Calu3 (cell line): ENCODE data around the gene FES. TPM values are rescaled to one million over a fixed set of nuclear protein-coding genes. Genes with fewer than 3 reads are reported as not detected.
A peak's percentile ranks its signal among the peaks of the same experiment; 100 is the strongest.

Source experiments
- BruUV-seq: library from RNA; stranded (reverse); fragments of 400-500 nt; replicated peaks from 2 replicates; lab custom pipeline; 2021; lab: Mats Ljungman, UMichigan
- CTCF ChIA-PET: fragments of 300-600 bp; sonication (Branson Sonifier 250); formaldehyde crosslinking; loops from one replicate; lab custom pipeline; 2022; ENCODE audit warnings: antibody characterized with exemption; lab: Charles Lee
- DNase-seq: peaks from one replicate; pipeline ENCODE4 v3.0.0; 2022
- H3K27ac Mint-ChIP-seq: one replicate; pipeline ENCODE4 v1.8.0; 2022; ENCODE audit warnings: mixed read lengths; ENCODE audit not compliant: unreplicated experiment
- H3K27me3 Mint-ChIP-seq: one replicate; pipeline ENCODE4 v1.8.0; 2022; ENCODE audit warnings: mixed read lengths; ENCODE audit not compliant: unreplicated experiment
- H3K36me3 Mint-ChIP-seq: one replicate; pipeline ENCODE4 v1.8.0; 2022; ENCODE audit warnings: mild to moderate bottlenecking, moderate library complexity, mixed read lengths; ENCODE audit not compliant: insufficient read depth, unreplicated experiment
- H3K4me1 Mint-ChIP-seq: one replicate; pipeline ENCODE4 v1.8.0; 2022; ENCODE audit warnings: mild to moderate bottlenecking, low read depth, mixed read lengths; ENCODE audit not compliant: unreplicated experiment
- H3K4me3 Mint-ChIP-seq: one replicate; pipeline ENCODE4 v1.8.0; 2022; ENCODE audit warnings: mild to moderate bottlenecking, low read depth, moderate library complexity, mixed read lengths; ENCODE audit not compliant: unreplicated experiment
- H3K9me3 Mint-ChIP-seq: one replicate; pipeline ENCODE4 v1.8.0; 2022; ENCODE audit warnings: low read depth, mixed read lengths; ENCODE audit not compliant: unreplicated experiment
- CTCF ChIP-seq: fragments of 200-600 bp; IDR thresholded peaks from one replicate; pipeline ENCODE4 v1.8.0; 2022; ENCODE audit warnings: antibody characterized with exemption; ENCODE audit not compliant: unreplicated experiment
- intact Hi-C: fragments of 100-400 bp; cut with micrococcal nuclease; formaldehyde crosslinking; loops from one replicate; pipeline ENCODE4 v1.10.0; 2022; ENCODE audit not compliant: unreplicated experiment
- total RNA-seq: library from RNA; stranded (reverse); gene quantifications from 2 replicates; pipeline ENCODE4 v1.2.3, GENCODE V29; 2022

FES gene
- total RNA-seq, 1 experiment from 2014 or later = 1.7 TPM

GRCh38 chr15:90881181-90881977 lies 2.9 kb upstream of the FES start:
- no peak for TF ChIP-seq CTCF
- Mint-ChIP-seq H3K4me1 (no peaks in the 10 kb centered on the region), H3K9me3 (no peaks in the 10 kb centered on the region), H3K27me3 (no peaks in the 10 kb centered on the region), H3K27ac (no peak overlapping the region), H3K36me3 (peaks cover 33% of the 10 kb centered on the region), H3K4me3 (no peak overlapping the region)
- CTCF ChIA-PET = interaction anchor here (0.6 to 0.7 kb wide), 3 partner anchors 8 to 472 kb away, joined by 3 read pairs; no protein-coding TSS in a partner anchor
- intact Hi-C loops = loop anchor here (10.0 kb wide), 1 partner anchor 107 kb away; no protein-coding TSS in a partner anchor
- BruUV-seq = no TSS peak
- DNase-seq = no peak

DNA sequence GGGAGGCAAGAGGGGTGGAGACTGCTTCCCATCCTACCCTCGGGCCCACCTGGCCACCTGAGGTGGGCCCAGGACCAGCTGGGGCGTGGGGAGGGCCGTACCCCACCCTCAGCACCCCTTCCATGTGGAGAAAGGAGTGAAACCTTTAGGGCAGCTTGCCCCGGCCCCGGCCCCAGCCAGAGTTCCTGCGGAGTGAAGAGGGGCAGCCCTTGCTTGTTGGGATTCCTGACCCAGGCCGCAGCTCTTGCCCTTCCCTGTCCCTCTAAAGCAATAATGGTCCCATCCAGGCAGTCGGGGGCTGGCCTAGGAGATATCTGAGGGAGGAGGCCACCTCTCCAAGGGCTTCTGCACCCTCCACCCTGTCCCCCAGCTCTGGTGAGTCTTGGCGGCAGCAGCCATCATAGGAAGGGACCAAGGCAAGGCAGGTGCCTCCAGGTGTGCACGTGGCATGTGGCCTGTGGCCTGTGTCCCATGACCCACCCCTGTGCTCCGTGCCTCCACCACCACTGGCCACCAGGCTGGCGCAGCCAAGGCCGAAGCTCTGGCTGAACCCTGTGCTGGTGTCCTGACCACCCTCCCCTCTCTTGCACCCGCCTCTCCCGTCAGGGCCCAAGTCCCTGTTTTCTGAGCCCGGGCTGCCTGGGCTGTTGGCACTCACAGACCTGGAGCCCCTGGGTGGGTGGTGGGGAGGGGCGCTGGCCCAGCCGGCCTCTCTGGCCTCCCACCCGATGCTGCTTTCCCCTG lies 2.2 kb upstream of the FES start:
- TF ChIP-seq CTCF = no peak
- intact Hi-C loops = loop anchor here (10.0 kb wide), 1 partner anchor 107 kb away; no protein-coding TSS in a partner anchor
- H3K4me3 Mint-ChIP-seq = no peak overlapping the region
- H3K36me3 Mint-ChIP-seq = peaks cover 26% of the 10 kb centered on the region
- no peak for DNase-seq
- no peaks in the 10 kb centered on the region for H3K4me1 Mint-ChIP-seq
- peaks cover 3% of the 10 kb centered on the region for H3K27me3 Mint-ChIP-seq
- H3K9me3 Mint-ChIP-seq = no peaks in the 10 kb centered on the region
- CTCF ChIA-PET = interaction anchor here (0.6 to 1.2 kb wide), 4 partner anchors 8 to 471 kb away, joined by 3 read pairs; no protein-coding TSS in a partner anchor
- BruUV-seq = no TSS peak
- no peak overlapping the region for H3K27ac Mint-ChIP-seq

DNA sequence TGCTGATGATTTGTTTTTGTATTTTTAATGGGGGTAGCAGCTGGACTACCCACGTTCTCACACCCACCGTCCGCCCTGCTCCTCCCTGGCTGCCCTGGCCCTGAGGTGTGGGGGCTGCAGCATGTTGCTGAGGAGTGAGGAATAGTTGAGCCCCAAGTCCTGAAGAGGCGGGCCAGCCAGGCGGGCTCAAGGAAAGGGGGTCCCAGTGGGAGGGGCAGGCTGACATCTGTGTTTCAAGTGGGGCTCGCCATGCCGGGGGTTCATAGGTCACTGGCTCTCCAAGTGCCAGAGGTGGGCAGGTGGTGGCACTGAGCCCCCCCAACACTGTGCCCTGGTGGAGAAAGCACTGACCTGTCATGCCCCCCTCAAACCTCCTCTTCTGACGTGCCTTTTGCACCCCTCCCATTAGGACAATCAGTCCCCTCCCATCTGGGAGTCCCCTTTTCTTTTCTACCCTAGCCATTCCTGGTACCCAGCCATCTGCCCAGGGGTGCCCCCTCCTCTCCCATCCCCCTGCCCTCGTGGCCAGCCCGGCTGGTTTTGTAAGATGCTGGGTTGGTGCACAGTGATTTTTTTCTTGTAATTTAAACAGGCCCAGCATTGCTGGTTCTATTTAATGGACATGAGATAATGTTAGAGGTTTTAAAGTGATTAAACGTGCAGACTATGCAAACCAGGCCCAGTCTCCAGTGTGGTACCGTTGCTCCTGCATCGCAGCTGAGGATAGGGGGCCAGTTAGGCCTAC lies 1.4 kb upstream of the FES start:
- no peak for DNase-seq
- Mint-ChIP-seq H3K4me1 (no peaks in the 10 kb centered on the region), H3K4me3 (no peak overlapping the region), H3K27ac (no peak overlapping the region), H3K9me3 (no peaks in the 10 kb centered on the region), H3K27me3 (peaks cover 11% of the 10 kb centered on the region), H3K36me3 (peaks cover 20% of the 10 kb centered on the region)
- TF ChIP-seq CTCF = no peak
- CTCF ChIA-PET = interaction anchor here (1.2 kb wide), 1 partner anchor 9 kb away, joined by 3 read pairs; no protein-coding TSS in a partner anchor
- intact Hi-C loops = loop anchor here (10.0 kb wide), 1 partner anchor 108 kb away; no protein-coding TSS in a partner anchor
- TSS peak; percentile 64 for BruUV-seq

DNA sequence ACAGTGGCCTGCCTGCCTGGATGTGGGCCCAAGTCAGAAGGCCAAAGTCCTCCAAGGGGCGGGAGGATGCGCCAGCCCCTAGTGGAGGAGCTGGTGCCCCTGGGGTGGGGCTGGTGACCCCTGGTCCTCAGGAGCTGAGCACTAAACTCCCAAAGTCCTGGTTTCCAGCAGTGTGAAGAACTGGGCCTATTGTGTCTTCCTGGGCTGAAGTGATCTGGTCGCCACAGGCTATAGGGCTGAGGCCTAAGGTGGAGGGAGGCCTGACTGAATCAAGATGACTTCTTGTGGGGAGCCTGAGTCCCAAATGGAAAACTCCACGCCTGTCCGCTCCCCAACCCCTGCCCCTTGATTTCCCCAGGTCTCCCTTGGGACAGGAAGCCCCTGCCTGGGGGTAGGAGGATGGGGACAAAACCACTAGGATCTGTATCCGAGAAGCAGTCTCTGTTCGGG lies 753 bp upstream of the FES start:
- intact Hi-C loops = loop anchor here (10.0 kb wide), 1 partner anchor 109 kb away; no protein-coding TSS in a partner anchor
- Mint-ChIP-seq H3K9me3 (no peaks in the 10 kb centered on the region), H3K4me3 (no peak overlapping the region), H3K36me3 (peaks cover 18% of the 10 kb centered on the region), H3K4me1 (no peaks in the 10 kb centered on the region), H3K27ac (no peak overlapping the region), H3K27me3 (peaks cover 15% of the 10 kb centered on the region)
- TF ChIP-seq CTCF = no peak
- no peak for DNase-seq
- BruUV-seq = no TSS peak
- CTCF ChIA-PET = interaction anchor here (1.2 kb wide), 1 partner anchor 10 kb away, joined by 3 read pairs; no protein-coding TSS in a partner anchor
